RCC 7860 (cell line): Measurements from ENCODE around the gene C3orf20.

Experiments used
- DNase-seq: peaks from one replicate; pipeline ENCODE4 v3.0.0-alpha.2; 2015; ENCODE audit warnings: low spot score
- FAIRE-seq: peaks from 2 replicates; lab custom pipeline; 2012; peaks lifted over from hg19 to GRCh38; lab: Jason Lieb, UNC

The C3orf20 gene

GRCh38 chr3:14772533-14773138, 97.7 kb downstream of the C3orf20 start:
- FAIRE-seq (no peak), DNase-seq (no peak)

DNA sequence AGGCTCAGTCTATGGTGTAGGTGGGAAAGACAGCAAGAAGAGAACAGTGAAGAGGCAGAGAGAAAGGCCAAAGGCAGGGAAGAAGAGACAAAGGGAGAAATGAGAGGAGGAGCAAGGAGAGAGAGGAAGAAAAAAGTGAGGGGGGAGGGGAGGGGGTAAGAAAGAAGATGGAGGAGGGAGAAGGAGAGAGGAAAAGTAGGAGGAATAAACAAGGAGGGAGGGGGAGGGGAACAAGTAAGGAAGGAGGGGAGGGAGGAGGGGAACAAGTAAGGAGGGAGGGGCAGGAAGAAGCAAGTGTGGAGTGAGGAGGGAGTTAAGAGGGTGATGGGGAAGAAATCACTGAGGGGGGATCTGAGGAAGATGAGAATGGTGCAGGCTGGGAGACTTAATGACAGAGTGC, 98.3 kb downstream of the C3orf20 start:
- DNase-seq (no peak), FAIRE-seq (no peak)

DNA sequence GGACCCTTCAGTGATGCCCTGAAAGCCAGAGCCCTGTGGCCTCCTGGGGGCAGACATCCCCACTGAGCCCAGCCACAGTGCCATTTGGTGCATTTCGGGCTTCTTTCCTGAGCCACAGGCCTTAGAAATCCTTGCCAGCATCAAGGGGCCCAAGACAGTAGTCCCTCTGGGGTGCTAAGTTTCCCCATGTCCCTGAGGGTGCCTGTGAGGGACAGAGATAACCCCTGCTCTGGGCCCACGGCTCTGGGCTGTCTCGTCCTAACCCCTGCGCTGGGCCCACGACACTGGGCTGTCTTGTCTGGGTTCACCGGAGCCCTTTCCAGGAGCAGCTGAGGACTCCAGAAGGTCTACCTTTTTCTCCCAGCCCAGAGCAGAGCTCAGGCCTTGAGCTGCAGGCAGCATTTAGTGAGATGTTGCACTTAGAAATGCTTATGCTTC, 98.8 kb downstream of the C3orf20 start:
- no peak for FAIRE-seq
- no peak for DNase-seq

DNA sequence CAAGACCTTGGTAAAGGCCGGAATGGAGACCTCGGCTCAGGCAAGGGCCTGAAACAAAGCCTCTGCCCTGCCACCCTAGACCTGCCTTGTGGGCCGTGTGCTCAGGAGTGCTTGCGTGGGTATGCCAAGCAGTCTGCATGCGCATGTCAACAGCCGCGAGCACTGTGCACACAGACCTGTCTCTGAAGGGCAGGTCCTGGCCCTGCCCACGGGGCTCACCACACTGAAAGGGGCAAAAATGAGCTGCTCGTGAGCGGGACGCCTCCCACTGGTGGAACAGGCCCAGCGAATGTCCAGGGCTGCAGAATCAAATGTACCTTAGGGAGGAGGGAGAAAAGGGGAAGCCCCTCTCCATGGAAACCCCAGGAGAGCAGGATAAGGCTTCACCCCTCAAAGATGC, 99.5 kb downstream of the C3orf20 start:
- DNase-seq (no peak), FAIRE-seq (no peak)

- FAIRE-seq = no peak
Observed at GRCh38 chr3:14775011-14775410, 100.1 kb downstream of the C3orf20 start.

GRCh38 chr3:14775563-14775962, 100.6 kb downstream of the C3orf20 start:
- FAIRE-seq = no peak
- DNase-seq = no peak

More at GRCh38 chr3:14775011-14775410, 100.1 kb downstream of the C3orf20 start:
- no peak for DNase-seq

GRCh38 chr3:14779069-14779685, 104.2 kb downstream of the C3orf20 start:
- FAIRE-seq = no peak

DNA sequence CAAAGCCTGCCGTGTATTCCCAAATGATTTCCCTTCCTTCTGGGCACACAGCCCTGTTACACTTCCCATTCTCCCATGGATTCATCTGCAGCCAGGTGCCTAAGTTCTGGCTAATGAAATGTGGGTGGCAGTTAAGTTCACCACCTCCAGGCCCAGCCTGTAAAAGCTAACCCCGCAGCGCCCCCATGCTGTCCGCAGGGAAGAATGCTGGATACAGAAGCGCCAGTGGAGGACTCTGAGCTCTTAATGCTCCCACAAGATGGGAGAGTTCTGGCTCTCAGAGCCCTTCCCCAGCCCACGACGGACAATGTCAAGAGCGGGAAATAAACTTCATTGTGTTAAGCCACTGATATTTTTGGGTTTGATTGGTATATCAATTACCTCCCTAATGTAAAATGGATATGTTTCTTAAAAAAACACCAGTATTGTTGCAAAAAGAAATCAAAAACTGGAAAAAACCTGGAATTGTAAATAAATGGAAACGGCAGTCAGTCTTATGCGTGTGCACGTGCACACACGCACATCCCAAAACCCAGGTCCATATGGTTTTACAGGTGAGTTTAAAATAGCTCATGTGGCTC, 106.1 kb downstream of the C3orf20 start:
- DNase-seq (peak; percentile 13), FAIRE-seq (no peak)

More at GRCh38 chr3:14779069-14779685, 104.2 kb downstream of the C3orf20 start:
- no peak for DNase-seq

DNA sequence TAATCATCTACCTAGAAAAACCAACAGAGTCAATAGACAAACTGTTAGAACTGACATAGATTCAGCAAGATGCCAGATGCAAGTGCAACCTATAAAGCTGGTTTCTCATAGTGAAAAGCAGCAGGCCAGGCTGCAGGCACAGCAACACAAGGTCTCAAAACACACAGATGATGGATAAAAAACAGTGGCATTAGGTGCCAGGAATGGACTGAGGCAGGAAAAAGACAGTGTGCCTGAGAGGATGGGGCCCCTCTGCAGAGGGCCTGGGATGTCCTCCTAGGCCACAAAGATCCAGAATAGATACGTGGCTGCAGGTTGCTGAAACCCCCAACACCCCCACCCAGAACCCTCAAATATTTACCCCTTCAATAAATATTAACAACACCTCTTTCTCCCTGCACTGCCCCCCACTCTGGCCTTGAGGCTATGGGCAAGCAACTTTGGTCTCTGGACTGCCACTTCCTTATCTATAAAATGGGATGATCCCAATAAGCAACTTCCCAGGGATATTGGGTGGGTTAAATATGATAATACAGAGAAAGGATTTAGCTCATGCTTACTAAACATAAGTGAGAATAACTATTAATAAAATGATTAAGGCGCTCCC, 108.6 kb downstream of the C3orf20 start:
- FAIRE-seq (no peak), DNase-seq (no peak)

DNA sequence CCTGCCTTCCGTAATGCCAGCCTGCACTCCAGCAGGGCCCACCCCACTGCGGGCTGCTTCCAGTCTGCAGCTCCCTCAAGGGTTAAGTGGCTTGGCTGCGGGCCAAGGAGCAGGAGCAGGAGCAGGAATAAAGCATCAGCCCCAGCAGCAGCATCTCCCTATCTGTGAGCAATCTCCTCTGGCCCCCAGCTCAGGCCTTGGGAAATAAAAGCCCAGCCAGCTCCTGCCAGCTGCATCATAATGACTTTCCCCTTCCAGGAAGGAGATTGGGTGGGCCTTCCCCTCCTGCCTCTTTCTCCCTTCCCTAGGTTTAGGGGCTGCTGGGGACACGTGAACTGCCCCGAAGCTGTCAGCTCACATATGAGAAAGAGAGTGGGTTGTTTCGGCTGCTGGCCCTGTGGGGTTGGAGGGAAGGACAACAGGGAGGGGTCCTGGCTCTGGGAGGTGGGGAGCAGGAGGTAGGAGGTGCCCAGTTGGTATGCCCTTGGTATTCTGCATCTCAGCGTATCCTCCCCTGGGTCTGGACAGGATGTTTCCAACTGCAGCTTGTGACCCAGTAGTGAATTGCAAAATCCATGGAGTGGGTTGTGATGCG, 109.2 kb downstream of the C3orf20 start:
- DNase-seq = no peak
- FAIRE-seq = no peak

- DNase-seq (no peak), FAIRE-seq (no peak)
Observed at GRCh38 chr3:14785207-14786155, 110.5 kb downstream of the C3orf20 start.

DNA sequence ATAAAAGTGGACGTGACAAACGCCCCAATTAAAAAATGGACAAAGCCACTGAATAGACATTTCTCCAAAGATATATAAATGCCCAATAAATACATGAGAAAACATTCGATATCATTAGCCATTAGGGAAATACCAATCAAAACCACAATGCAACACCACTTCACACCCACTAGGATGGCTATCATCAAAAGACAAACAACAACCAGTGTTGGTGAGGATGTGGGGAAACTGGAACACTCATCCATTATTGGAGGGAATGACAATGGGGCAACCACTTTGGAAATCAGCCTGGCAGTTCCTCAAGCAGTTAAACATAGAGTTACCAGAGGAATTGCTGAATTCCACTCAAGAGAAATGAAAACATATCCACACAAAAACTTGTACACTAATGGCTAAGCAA, 111.4 kb downstream of the C3orf20 start:
- DNase-seq (no peak), FAIRE-seq (no peak)

DNA sequence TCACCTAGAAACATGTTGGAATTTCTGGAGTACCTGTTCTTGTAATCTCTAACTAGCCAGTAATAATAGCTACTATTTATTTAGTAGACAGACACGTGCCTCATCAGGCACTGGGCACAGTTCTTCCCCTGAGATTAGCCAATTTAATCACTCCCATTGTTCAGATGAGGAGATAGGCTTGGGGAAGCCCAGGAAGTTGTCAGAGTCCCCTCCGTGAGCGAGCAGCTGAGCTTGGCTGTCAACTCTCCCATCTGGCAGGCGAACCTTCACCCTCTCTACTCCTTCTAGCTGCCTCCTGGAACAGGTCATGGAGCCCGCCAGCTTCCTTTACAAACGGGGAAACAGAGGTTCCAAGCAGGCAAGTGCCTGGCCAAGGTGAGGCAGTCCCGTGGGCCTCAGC, 112.7 kb downstream of the C3orf20 start:
- DNase-seq (no peak), FAIRE-seq (no peak)

DNA sequence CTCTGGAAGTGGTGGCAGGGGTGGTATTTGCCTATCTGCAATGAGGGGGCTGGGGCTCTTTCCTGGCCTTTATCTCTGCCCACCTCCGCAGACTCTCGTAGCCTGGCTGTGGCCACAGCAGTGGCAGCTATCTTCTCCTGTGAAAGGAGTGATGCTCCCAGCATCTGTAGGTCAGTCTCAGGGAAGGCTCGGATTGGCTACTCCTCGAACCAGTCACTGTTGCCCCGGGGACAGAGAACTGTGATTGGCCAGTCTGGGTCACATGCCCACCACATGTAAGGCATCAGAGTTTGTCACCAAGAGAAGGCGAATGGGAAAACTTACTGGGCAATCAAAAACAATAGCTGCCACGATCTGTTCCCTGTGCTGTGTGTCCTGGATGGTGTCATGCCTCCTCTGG, 113.7 kb downstream of the C3orf20 start:
- FAIRE-seq = no peak

DNA sequence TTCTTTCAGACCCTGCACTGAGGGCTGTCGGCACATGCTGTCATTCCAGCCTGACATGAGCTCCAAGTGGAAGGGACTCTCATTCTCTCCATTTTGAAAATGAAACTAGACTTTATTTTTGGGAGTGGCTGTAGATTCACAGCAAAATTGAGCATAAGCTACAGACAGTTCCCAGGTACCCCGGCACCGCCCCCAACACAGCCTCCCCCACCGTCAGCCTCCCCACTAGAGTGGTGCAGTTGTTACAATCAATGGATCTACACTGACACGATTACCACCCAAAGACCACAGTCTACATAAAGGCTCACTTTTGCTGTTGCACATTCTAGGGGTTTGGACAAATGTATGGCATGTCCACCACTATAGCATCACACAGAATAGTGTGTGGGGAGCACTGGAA, 114.3 kb downstream of the C3orf20 start:
- DNase-seq (no peak), FAIRE-seq (no peak)

More for the DNA sequence above, 113.7 kb downstream of the C3orf20 start:
- DNase-seq = no peak

DNA sequence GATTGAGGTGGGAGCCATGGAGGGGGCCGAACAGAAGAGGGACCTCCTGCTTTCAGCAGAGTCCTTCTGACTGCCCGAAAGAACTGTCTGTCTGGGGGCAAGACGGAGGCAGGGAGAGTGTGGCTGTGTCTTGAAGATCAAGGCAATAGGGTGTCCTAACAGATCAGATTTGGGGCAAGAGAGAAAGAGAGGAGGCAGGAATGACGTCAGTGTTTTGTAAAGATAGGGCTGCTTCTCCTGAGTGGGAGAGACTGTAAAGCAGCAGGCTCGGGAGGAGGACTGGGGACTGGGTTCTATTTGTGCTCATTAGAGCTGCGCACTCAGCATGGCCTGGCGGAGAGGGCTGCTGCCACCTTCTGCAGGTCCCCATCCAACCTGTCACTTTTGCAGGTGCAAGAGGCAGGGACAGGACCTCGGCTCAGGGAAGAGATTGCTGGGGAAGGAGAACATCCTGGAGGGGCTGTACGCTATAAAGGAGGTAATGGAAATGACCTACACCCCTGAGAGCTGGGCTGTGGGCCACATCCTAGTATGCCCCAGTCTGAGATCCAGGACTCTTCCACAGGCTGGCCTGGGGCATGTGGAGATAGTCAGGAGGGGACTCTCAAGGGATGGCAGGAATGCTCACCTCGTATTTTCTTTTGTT, 114.8 kb downstream of the C3orf20 start:
- no peak for FAIRE-seq
- DNase-seq = no peak

DNA sequence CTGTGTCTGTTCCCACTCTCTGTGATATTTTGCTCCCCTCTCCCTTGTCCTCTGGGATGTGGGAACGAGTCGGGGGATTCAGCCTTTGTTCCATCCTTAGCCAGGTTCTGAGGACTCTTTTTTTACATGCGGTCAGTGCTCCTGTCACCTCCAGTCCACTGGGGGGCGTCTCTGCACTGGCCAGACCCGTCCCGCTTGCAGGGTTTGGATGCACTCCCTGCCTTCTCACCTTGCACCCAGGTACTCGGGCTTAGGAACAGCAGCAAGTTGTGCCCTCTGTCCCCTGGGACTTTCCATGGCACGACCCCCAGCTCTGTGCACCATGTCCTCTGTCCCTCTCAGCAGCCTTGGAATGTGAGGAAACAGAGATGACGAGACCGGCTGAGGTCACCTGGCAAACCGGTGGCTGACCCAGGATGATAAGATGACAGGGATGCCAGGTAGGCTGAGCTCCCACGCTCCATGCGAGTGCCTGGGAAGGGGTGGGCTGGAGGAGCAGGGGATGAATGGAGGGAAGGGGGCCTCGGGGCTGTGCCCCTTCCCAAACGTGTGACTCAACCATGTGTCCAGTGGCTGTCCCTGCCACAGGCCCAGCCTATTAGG, 116.5 kb downstream of the C3orf20 start:
- FAIRE-seq (no peak), DNase-seq (no peak)

DNA sequence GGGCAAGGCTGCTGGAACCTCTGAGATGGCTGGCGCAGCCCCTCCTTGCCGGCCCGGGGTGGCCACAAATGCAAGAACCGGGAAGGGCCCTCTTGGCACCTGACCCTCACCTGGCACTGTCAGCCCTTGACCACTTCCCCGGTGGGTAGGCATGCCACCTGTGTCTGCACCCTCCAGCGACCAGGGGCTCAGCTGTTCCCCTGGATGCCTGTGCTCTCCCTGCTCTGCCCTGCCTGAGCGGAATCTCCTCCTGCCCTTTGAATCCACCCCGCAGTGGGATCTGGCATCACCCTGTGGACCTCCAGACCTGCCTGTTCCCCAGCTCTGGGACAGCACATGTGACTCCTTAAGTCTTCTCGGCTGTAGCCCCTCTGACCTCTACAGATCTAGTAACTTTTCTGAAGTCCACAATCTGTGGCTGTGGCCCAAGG, 117.8 kb downstream of the C3orf20 start:
- FAIRE-seq = no peak

DNA sequence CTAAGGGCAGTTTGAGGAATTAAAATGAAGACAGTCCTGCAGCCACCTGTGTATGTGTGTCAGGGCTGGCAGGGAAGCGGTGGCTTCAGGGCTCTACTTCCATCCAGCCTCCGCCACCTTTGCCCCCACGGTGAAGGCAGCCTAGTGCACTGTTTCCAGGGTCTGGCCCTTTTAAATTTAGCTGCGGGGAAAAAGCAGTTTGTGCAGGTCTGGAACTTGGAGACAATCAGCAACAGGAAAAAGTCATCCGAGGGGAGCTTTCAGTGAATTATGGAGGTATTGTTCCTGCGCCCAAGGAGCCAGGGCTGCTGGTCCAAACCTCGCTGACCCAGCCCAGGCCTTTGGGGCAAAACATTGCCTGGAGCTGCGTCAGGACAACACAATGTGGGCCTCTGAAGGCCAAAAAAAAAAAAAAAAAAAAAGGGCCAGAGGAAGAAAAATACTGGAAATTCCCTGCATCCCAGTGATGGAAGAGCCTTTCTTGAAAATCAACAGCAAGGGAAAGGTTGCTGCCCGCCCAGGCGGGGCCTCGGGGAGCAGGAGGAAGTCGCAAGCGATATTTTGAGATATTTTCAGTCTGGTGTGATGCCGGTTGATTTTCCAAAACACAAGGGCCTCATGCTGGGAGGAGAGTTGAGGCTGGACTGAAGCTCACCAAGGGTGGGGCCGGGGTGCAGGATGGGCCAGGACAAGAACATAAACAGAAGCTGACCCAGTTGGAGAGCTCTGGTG, 118.4 kb downstream of the C3orf20 start:
- DNase-seq (no peak), FAIRE-seq (no peak)

More for the DNA sequence above, 117.8 kb downstream of the C3orf20 start:
- no peak for DNase-seq
